GM21737 (cell line): ENCODE measurements around the gene BEX2.

Source experiments
- ATAC-seq: cut with Tn5 transposase; IDR thresholded peaks from one replicate; pipeline ENCODE4 v1.9.1; 2021; ENCODE audit warnings: mild to moderate bottlenecking, moderate library complexity; ENCODE audit not compliant: unreplicated experiment

Gene BEX2

GRCh38 chrX:103274284-103274683 lies 36.5 kb downstream of the BEX2 start:
- no peak for ATAC-seq
